GM06990 (cell line): Measurements from ENCODE around the gene MRC1.

ENCODE experiments used
- DNase-seq: peaks from one replicate; pipeline ENCODE4 v3.0.0-alpha.2; 2011; ENCODE audit not compliant: insufficient read length; ENCODE audit errors: extremely low read depth
- H3K27me3 ChIP-seq: replicated peaks from 2 replicates; pipeline ENCODE4 v1.6.0; 2011; ENCODE audit warnings: low read length; ENCODE audit not compliant: control insufficient read depth, insufficient read depth
- H3K36me3 ChIP-seq: 2 replicates; pipeline ENCODE4 v1.5.1; 2011; ENCODE audit warnings: low read length; ENCODE audit not compliant: control insufficient read depth, insufficient read depth
- H3K4me3 ChIP-seq: replicated peaks from 2 replicates; pipeline ENCODE4 v1.5.1; 2011; ENCODE audit warnings: low read depth, mild to moderate bottlenecking, control low read depth, low read length
- TF ChIP-seq, protein P1 (sequence below): IDR thresholded peaks from 2 replicates; pipeline ENCODE4 v1.5.1; 2011; ENCODE audit warnings: low read length, control low read depth, mild to moderate bottlenecking, inconsistent platforms; ENCODE audit not compliant: insufficient read depth, poor library complexity, severe bottlenecking

Gene MRC1

DNA sequence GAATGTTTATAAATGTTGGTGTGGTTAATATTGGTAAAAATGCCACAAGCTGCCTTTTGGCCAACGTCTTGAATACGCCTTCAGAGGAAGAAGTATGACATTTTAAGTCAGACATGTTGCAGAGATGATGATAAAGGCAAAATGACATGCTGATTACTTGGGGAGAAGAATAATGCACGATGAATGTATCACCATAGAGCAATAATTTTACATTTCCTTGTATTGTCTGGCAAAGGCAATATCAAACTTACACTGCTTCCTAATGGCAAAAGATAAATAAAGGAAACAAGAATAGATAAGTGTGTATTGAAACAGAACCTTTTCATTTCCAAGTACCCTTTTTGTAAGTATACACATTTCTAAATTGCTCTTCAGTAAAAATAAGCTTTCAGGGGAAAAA is 8.6 kb downstream of the MRC1 start:
- Histone ChIP-seq H3K27me3 (peaks cover 2% of the 10 kb centered on the region), H3K4me3 (no peak overlapping the region), H3K36me3 (no peaks in the 10 kb centered on the region)
- TF ChIP-seq, protein P1, sequence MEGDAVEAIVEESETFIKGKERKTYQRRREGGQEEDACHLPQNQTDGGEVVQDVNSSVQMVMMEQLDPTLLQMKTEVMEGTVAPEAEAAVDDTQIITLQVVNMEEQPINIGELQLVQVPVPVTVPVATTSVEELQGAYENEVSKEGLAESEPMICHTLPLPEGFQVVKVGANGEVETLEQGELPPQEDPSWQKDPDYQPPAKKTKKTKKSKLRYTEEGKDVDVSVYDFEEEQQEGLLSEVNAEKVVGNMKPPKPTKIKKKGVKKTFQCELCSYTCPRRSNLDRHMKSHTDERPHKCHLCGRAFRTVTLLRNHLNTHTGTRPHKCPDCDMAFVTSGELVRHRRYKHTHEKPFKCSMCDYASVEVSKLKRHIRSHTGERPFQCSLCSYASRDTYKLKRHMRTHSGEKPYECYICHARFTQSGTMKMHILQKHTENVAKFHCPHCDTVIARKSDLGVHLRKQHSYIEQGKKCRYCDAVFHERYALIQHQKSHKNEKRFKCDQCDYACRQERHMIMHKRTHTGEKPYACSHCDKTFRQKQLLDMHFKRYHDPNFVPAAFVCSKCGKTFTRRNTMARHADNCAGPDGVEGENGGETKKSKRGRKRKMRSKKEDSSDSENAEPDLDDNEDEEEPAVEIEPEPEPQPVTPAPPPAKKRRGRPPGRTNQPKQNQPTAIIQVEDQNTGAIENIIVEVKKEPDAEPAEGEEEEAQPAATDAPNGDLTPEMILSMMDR: no peak
- no peak for DNase-seq

DNA sequence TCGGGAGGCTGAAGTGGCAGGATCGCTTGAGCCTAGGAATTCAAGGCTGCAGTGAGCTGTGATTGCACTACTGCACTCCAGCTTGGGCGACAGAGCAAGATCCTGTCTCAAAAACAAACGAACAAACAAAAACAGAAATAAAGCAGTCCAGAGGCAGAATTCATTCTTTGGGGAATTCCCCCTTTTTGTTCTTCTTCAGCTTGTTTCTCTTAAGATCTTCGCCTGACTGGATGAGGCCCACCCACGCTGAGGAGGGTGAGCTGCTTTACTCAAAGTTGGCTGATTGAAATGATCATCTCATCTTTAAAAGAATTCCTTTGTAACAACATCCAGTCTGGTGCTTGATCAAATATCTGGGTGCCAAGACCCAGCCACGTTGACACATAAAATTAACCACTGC is 10.7 kb downstream of the MRC1 start:
- TF ChIP-seq, protein P1: no peak
- Histone ChIP-seq H3K4me3 (no peak overlapping the region), H3K36me3 (no peaks in the 10 kb centered on the region), H3K27me3 (peaks cover 2% of the 10 kb centered on the region)
- DNase-seq: no peak

DNA sequence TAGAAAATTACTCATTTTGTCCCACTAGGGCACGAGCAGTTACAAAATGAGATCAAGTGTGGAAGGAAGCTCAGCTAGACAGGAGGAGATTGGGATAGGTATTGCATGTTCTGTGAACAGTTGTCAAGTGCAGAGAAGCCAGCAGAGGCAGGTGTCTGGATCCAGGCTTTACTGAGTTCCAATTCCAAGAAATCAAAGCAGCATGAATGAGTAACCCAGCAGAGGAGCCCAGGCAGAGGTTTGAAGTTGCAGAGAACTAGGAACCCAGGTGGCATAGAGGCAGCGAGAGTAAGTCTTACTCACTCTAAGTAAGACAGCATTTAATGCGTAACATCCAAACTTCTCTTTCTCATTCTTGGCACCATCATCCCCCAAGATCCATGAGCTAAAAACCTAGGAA is 11.8 kb downstream of the MRC1 start:
- Histone ChIP-seq H3K4me3 (no peak overlapping the region), H3K36me3 (no peaks in the 10 kb centered on the region), H3K27me3 (peaks cover 2% of the 10 kb centered on the region)
- no peak for DNase-seq
- TF ChIP-seq, protein P1: no peak

- H3K4me3 ChIP-seq: no peak overlapping the region
- H3K36me3 ChIP-seq: no peaks in the 10 kb centered on the region
- TF ChIP-seq, protein P1: no peak
- H3K27me3 ChIP-seq: no peaks in the 10 kb centered on the region; the same call in 1 of the 2 replicates
- no peak for DNase-seq
These were observed 12.7 kb downstream of the MRC1 start for GRCh38 chr10:17821893-17822292.

DNA sequence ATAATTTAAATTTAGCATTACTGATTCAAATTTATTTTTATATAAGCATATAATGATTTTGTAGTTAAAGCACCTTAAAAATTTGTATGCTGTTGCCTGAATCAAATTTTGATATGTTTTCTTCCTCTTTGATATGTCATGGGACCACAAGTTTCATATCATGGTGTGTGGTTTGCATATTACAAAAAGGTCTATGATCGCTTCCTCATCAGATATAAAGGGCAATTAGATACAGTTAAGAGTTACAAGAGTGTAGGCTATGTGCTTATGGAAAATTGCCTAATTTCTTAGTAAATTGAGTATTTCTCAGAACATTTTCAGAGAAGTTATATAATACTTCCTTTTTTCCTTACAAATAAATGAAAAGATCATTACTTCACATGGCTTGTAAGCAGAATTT is 22.2 kb downstream of the MRC1 start:
- H3K36me3 ChIP-seq: no peaks in the 10 kb centered on the region
- TF ChIP-seq, protein P1: no peak

GRCh38 chr10:17831896-17832295 is 22.7 kb downstream of the MRC1 start:
- no peak overlapping the region for H3K4me3 ChIP-seq

More for the DNA sequence above, 22.2 kb downstream of the MRC1 start:
- DNase-seq: no peak
- no peaks in the 10 kb centered on the region; the same call in 1 of the 2 replicates for H3K27me3 ChIP-seq
- no peak overlapping the region for H3K4me3 ChIP-seq

More at GRCh38 chr10:17831896-17832295, 22.7 kb downstream of the MRC1 start:
- Histone ChIP-seq H3K27me3 (no peaks in the 10 kb centered on the region; the same call in 1 of the 2 replicates), H3K36me3 (no peaks in the 10 kb centered on the region)
- no peak for DNase-seq
- TF ChIP-seq, protein P1: no peak
